IMR-90 (cell line): ENCODE data around the gene KANSL3. TPM values are rescaled to one million over a fixed set of nuclear protein-coding genes. Genes with fewer than 3 reads are reported as not detected.
"Not testable (repeated sequence)": the region's sequence is repeated elsewhere in the genome, so short reads cannot be mapped to it uniquely, and the experiment has no call there.

Experiments
- ATAC-seq: fragments of 200-7000 bp; cut with Tn5 transposase; 2 replicates; pipeline ENCODE4 v1.9.1; 2020; ENCODE audit warnings: low read depth, mild to moderate bottlenecking, moderate library complexity
- BruUV-seq: library from RNA; stranded (reverse); fragments of 400-500 nt; replicated peaks from 2 replicates; lab custom pipeline; 2021; lab: Mats Ljungman, UMichigan
- CTCF ChIA-PET: fragments of 300-600 bp; formaldehyde crosslinking; extraction: SDS; loops from one replicate; lab custom pipeline; 2021; ENCODE audit warnings: antibody characterized with exemption; lab: Yijun Ruan, JAX
- POLR2A ChIA-PET: fragments of 300-600 bp; sonication (Branson Sonifier 250); formaldehyde crosslinking; loops from one replicate; lab custom pipeline; 2022; ENCODE audit warnings: antibody characterized with exemption; ENCODE audit not compliant: unreplicated experiment; lab: Charles Lee
- DNase-seq: peaks from one replicate; pipeline ENCODE4 v3.0.0; 2013
- H2AFZ ChIP-seq: replicated peaks from 2 replicates; pipeline ENCODE3; 2013; ENCODE audit warnings: low read length, mild to moderate bottlenecking; ENCODE audit not compliant: poor library complexity
- H2AK5ac ChIP-seq: 2 replicates; pipeline ENCODE4 v1.6.1; 2013; ENCODE audit warnings: low read depth, low read length, inconsistent platforms
- H2AK9ac ChIP-seq: replicated peaks from 2 replicates; pipeline ENCODE3; 2013; ENCODE audit warnings: mild to moderate bottlenecking, low read depth, low read length, moderate library complexity; ENCODE audit not compliant: poor library complexity
- H2BK120ac ChIP-seq: 2 replicates; pipeline ENCODE4 v1.6.1; 2013; ENCODE audit warnings: low read depth, low read length, inconsistent platforms
- H2BK15ac ChIP-seq: 3 replicates; pipeline ENCODE4 v1.6.1; 2013; ENCODE audit warnings: low read depth, low read length, inconsistent platforms
- H2BK20ac ChIP-seq: 2 replicates; pipeline ENCODE4 v1.6.1; 2013; ENCODE audit warnings: low read depth, mild to moderate bottlenecking, inconsistent platforms, low read length, moderate library complexity
- H2BK5ac ChIP-seq: 2 replicates; pipeline ENCODE4 v1.6.1; 2013; ENCODE audit warnings: mild to moderate bottlenecking, low read depth, low read length, inconsistent platforms; ENCODE audit not compliant: poor library complexity, severe bottlenecking
- H3K14ac ChIP-seq: replicated peaks from 2 replicates; pipeline ENCODE4 v1.6.1; 2013; ENCODE audit warnings: low read depth, low read length, inconsistent platforms
- H3K18ac ChIP-seq: 2 replicates; pipeline ENCODE4 v1.6.1; 2013; ENCODE audit warnings: low read depth, low read length, control low read depth
- H3K23ac ChIP-seq: 2 replicates; pipeline ENCODE4 v1.6.1; 2013; ENCODE audit warnings: low read depth, low read length, inconsistent platforms
- H3K27ac ChIP-seq: 2 replicates; pipeline ENCODE4 v1.5.1; 2013; ENCODE audit warnings: mild to moderate bottlenecking, control low read depth, low read length; ENCODE audit not compliant: insufficient read depth
- H3K27me3 ChIP-seq: 2 replicates; pipeline ENCODE4 v1.6.1; 2013; ENCODE audit warnings: low read length; ENCODE audit not compliant: control insufficient read depth, insufficient read depth
- H3K36me3 ChIP-seq: 2 replicates; pipeline ENCODE4 v1.6.1; 2013; ENCODE audit warnings: low read length, mixed read lengths; ENCODE audit not compliant: control insufficient read depth, insufficient read depth
- H3K4ac ChIP-seq: 2 replicates; pipeline ENCODE4 v1.6.1; 2013; ENCODE audit warnings: low read depth, low read length, inconsistent platforms
- H3K4me1 ChIP-seq: 2 replicates; pipeline ENCODE4 v1.6.1; 2013; ENCODE audit warnings: low read length, mixed read lengths; ENCODE audit not compliant: control insufficient read depth, insufficient read depth
- H3K4me2 ChIP-seq: 2 replicates; pipeline ENCODE4 v1.6.1; 2013; ENCODE audit warnings: low read depth, mild to moderate bottlenecking, control low read depth, low read length, moderate library complexity
- H3K4me3 ChIP-seq: 2 replicates; pipeline ENCODE4 v1.5.1; 2013; ENCODE audit warnings: low read depth, mild to moderate bottlenecking, control low read depth, low read length, moderate library complexity; ENCODE audit not compliant: insufficient read depth
- H3K56ac ChIP-seq: 2 replicates; pipeline ENCODE4 v1.6.1; 2013; ENCODE audit warnings: low read length, inconsistent platforms; ENCODE audit not compliant: insufficient read depth; ENCODE audit errors: extremely low read depth
- H3K79me1 ChIP-seq, 2 experiments: 2 replicates each; pipeline ENCODE4 v1.6.1; 2013; ENCODE audit warnings: low read length in 2 of 2, inconsistent platforms in 1 of 2, low read depth in 1 of 2
- H3K9ac ChIP-seq: 2 replicates; pipeline ENCODE4 v1.6.1; 2013; ENCODE audit warnings: low read depth, low read length, control low read depth
- H3K9me1 ChIP-seq: 2 replicates; pipeline ENCODE4 v1.6.1; 2013; ENCODE audit warnings: low read length, inconsistent platforms; ENCODE audit not compliant: insufficient read depth
- H3K9me3 ChIP-seq: 2 replicates; pipeline ENCODE4 v1.6.1; 2013; ENCODE audit warnings: low read length; ENCODE audit not compliant: control insufficient read depth, insufficient read depth
- H4K20me1 ChIP-seq: 2 replicates; pipeline ENCODE4 v1.6.1; 2013; ENCODE audit warnings: low read length, inconsistent platforms; ENCODE audit not compliant: insufficient read depth
- H4K5ac ChIP-seq: 2 replicates; pipeline ENCODE4 v1.6.1; 2013; ENCODE audit warnings: mild to moderate bottlenecking, low read depth, low read length, control low read depth
- H4K8ac ChIP-seq, 2 experiments: 2 replicates each; pipeline ENCODE4 v1.6.1; 2013; ENCODE audit warnings: low read depth in 2 of 2, low read length in 2 of 2, control low read depth in 1 of 2, inconsistent platforms in 1 of 2
- H4K91ac ChIP-seq: 2 replicates; pipeline ENCODE4 v1.6.1; 2013; ENCODE audit warnings: low read depth, low read length, inconsistent platforms; ENCODE audit not compliant: insufficient read depth
- WGBS, 2 experiments: methylation state at CpG; one replicate each; pipeline versions ENCODE4 v1.1.5 to v1.1.7; 2013; ENCODE audit warnings: missing lambda C conversion rate in 2 of 2; ENCODE audit not compliant: insufficient read length in 1 of 2; ENCODE audit errors: extremely low coverage in 2 of 2; 5-methylcytosine and 5-hydroxymethylcytosine counted together
- dilution Hi-C: fragments of 300-500 bp; cut with HindIII; formaldehyde crosslinking; loops from one replicate; pipeline ENCODE4 v1.14.3; 2018; ENCODE audit warnings: low sequenced_read_pairs; ENCODE audit not compliant: unreplicated experiment
- in situ Hi-C: fragments of 300-500 bp; cut with MboI; formaldehyde crosslinking; loops from 3 replicates; pipeline ENCODE4 v1.14.3; 2019; ENCODE audit warnings: low sequenced_read_pairs, inconsistent platforms, mixed read lengths
- intact Hi-C: fragments of 100-400 bp; cut with micrococcal nuclease; formaldehyde crosslinking; loops from 2 replicates; pipeline ENCODE4 v1.10.0; 2022
- polyA plus RNA-seq, 3 experiments: library from polyadenylated mRNA; depleted of rRNA; stranded (reverse); fragments of >200 nt; gene quantifications; 2 replicates each; pipeline ENCODE4 v1.2.3, GENCODE V29; 2012; ENCODE audit warnings: low replicate concordance in 1 of 3
- total RNA-seq: library from RNA; depleted of rRNA; stranded (reverse); fragments of >200 nt; gene quantifications from 2 replicates; pipeline ENCODE4 v1.2.3, GENCODE V29; 2012

Gene KANSL3
- total and polyA plus RNA-seq, 2 of the 4 experiments (the other 2 are of a cell fraction): 22.2 to 26.3 TPM

DNA sequence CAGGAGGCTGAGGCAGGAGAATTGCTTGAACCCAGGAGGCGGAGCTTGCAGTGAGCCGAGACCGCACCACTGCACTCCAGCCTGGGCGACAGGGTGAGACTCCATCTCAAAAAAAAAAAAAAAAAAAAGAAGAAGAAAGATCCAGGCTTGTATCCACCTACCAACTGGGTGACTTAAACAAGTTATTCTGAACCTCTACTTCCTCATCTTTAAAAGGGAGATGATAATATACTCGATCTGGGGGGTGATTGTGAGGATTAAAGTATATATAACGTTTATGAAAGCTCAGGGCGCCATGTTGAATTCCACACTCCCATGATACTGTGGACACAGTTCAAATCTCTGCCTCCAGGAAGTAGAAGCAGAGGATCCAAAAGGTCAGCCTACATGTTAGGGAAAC, 16.7 kb upstream of the KANSL3 start:
- H3K14ac ChIP-seq, DNase-seq, H2BK5ac ChIP-seq, BruUV-seq, H4K91ac ChIP-seq, H3K4me1 ChIP-seq, H2AFZ ChIP-seq, H3K56ac ChIP-seq, H2BK120ac ChIP-seq, intact Hi-C loops, H3K9me3 ChIP-seq, POLR2A ChIA-PET, H3K36me3 ChIP-seq, H3K4ac ChIP-seq, ATAC-seq, dilution Hi-C loops, H3K9me1 ChIP-seq, H4K20me1 ChIP-seq, H2BK20ac ChIP-seq, H4K5ac ChIP-seq, H3K79me1 ChIP-seq, in situ Hi-C loops, H3K9ac ChIP-seq, H3K27ac ChIP-seq, H2AK5ac ChIP-seq, H3K4me2 ChIP-seq, H3K18ac ChIP-seq, H2AK9ac ChIP-seq, H3K23ac ChIP-seq, H2BK15ac ChIP-seq, H3K27me3 ChIP-seq, H3K4me3 ChIP-seq, H4K8ac ChIP-seq, CTCF ChIA-PET: not testable (repeated sequence)
- no CpG with 5 or more reads among the region's 7 CpGs for WGBS, 2 experiments
